Skeletal muscle satellite cell (primary cell): Measurements from ENCODE around the gene WNT3.

Source experiments
- H3K27me3 ChIP-seq: 2 replicates; pipeline ENCODE4 v1.7.0; 2013; ENCODE audit warnings: low read length; ENCODE audit not compliant: control insufficient read depth, insufficient read depth
- H3K36me3 ChIP-seq: 2 replicates; pipeline ENCODE4 v1.7.0; 2013; ENCODE audit warnings: mild to moderate bottlenecking, control low read depth, low read length; ENCODE audit not compliant: insufficient read depth
- H3K4me1 ChIP-seq: 2 replicates; pipeline ENCODE4 v1.7.0; 2013; ENCODE audit warnings: low read length; ENCODE audit not compliant: control insufficient read depth, insufficient read depth
- H3K4me2 ChIP-seq: 2 replicates; pipeline ENCODE4 v1.7.0; 2013; ENCODE audit warnings: mild to moderate bottlenecking, low read length
- H3K4me3 ChIP-seq: 2 replicates; pipeline ENCODE4 v1.7.0; 2013; ENCODE audit warnings: low read length
- H3K9ac ChIP-seq: 2 replicates; pipeline ENCODE4 v1.7.0; 2013; ENCODE audit warnings: mild to moderate bottlenecking, low read depth, low read length, moderate library complexity
- H3K9me3 ChIP-seq: replicated peaks from 2 replicates; pipeline ENCODE4 v1.7.0; 2013; ENCODE audit warnings: mild to moderate bottlenecking, control low read depth, low read length

Gene WNT3

DNA sequence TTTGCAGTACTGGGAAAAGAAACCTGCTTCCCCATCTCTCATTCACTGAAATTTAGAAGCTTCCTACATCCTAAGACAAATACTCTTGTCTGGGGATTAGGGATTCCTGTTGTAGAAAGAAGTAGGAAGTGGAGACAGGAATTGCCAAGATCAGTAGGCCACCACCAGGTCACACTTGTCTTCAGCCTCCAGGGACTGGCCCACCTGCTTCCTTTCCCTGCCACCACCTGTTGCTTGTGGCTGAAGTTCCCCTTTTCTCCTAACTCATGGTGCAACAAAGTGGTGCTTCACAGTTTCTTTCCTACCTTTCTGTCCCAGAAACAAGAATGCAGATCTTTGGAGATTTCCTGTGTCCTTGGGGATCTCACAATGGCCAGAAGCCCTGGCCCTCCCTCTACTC, 82.4 kb downstream of the WNT3 start:
- Histone ChIP-seq H3K9me3 (no peaks in the 10 kb centered on the region), H3K36me3 (peaks cover 8% of the 10 kb centered on the region), H3K4me1 (peaks cover 16% of the 10 kb centered on the region), H3K9ac (no peak overlapping the region), H3K4me2 (no peak overlapping the region), H3K27me3 (no peaks in the 10 kb centered on the region), H3K4me3 (no peak overlapping the region)

- Histone ChIP-seq H3K4me3 (no peak overlapping the region), H3K27me3 (no peaks in the 10 kb centered on the region), H3K9ac (no peak overlapping the region), H3K4me1 (peaks cover 16% of the 10 kb centered on the region), H3K36me3 (peaks cover 8% of the 10 kb centered on the region), H3K4me2 (no peak overlapping the region), H3K9me3 (no peaks in the 10 kb centered on the region)
Measured at GRCh38 chr17:46733837-46734475, 84.5 kb downstream of the WNT3 start.

DNA sequence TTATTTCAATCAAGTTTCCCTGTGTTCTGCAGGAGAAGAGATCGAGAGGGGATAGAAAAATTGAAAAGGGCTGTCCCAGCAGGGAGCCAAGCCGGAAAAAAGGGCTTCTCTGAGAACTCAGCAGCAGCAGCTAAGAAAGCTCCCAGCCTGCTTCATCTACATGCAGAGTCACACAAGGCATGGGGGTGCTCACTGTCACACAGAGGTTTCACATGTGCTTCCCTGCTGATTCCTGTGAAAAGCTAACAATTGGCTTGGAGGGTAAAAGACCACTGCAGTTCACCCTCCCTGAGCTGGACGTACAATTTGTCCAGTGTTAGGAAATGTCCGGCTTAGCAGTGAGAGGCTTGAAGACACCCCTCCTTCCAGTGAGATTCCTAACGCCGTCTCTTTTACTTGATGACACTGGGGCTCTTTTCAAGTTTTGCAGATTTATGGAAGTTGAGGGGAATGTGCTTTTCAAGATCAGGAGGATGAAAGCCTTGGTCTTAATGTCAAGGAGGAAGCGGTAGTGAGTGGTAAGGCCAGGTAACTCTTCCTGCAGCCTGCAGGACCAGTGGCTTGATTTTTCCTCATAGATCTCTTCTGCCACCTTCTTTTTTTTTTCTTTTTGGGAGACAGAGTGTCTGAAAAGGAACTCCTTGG, 85.6 kb downstream of the WNT3 start:
- H3K4me2 ChIP-seq: no peak overlapping the region
- H3K4me3 ChIP-seq: no peak overlapping the region
- H3K36me3 ChIP-seq: peaks cover 8% of the 10 kb centered on the region
- peaks cover 18% of the 10 kb centered on the region for H3K4me1 ChIP-seq
- no peaks in the 10 kb centered on the region for H3K9me3 ChIP-seq
- H3K27me3 ChIP-seq: no peaks in the 10 kb centered on the region
- no peak overlapping the region for H3K9ac ChIP-seq

DNA sequence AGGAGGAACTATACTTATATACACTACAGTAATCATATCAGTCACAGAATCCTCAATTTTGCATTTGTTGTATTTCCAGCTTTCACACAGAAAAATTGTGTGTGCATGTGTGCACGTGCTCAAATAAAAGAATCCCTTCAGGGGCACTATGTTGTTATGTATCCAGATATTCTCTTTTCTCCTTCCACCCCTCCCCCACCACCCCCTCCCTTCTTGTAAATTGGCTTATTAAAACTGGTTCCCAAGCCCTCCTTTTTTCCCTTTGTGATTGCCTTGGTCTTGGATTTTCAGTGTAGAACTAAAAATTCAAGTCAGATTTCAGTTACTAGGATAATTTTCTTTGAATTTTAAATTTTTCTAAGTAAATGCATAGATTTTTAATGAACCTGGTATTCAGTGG, 86.3 kb downstream of the WNT3 start:
- H3K4me1 ChIP-seq: peaks cover 25% of the 10 kb centered on the region
- H3K9me3 ChIP-seq: no peaks in the 10 kb centered on the region
- H3K27me3 ChIP-seq: no peaks in the 10 kb centered on the region
- H3K9ac ChIP-seq: no peak overlapping the region
- no peak overlapping the region for H3K4me3 ChIP-seq
- peaks cover 8% of the 10 kb centered on the region for H3K36me3 ChIP-seq
- no peak overlapping the region for H3K4me2 ChIP-seq

DNA sequence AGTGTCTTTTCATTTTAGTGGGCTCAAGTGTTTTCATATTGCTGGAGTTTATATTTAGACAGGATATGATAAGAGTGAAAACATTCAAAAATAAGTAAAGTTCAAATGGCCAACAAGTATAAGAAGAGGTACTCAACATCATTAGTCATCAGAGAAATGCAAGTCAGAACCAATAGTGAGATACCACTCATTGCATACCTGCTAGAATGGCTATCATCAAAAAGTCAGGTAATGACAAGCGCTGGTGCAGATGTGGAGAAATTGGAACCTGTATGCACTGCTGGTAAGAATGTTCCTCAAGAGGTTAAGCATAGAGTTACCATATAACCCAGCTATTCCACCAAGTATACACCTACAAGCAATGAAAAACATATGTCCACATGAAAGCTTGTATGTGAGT, 87.8 kb downstream of the WNT3 start:
- Histone ChIP-seq H3K9me3 (no peaks in the 10 kb centered on the region), H3K4me2 (no peak overlapping the region), H3K4me1 (peaks cover 31% of the 10 kb centered on the region), H3K36me3 (peaks cover 8% of the 10 kb centered on the region), H3K4me3 (no peak overlapping the region), H3K27me3 (no peaks in the 10 kb centered on the region), H3K9ac (no peak overlapping the region)

DNA sequence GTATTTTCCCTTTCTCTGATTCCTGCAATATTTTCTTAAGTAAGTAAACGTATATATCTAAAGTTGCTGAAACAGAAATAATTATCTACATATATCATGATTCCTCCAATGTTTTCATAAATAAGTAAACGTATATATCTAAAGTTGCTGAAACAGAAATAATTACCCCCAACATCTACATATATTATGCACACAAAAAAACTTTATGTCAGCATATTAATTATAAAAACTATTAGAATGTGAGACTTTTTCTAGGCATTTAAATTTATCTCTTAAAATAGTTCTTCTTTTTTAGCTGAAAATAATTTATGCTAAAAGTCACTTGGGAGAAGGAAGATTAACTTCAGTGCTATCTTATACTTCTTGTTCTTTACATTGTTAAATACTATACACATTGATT, 88.5 kb downstream of the WNT3 start:
- no peak overlapping the region for H3K4me3 ChIP-seq
- no peaks in the 10 kb centered on the region for H3K9me3 ChIP-seq
- H3K36me3 ChIP-seq: peaks cover 8% of the 10 kb centered on the region
- peaks cover 31% of the 10 kb centered on the region for H3K4me1 ChIP-seq
- H3K27me3 ChIP-seq: no peaks in the 10 kb centered on the region
- H3K4me2 ChIP-seq: no peak overlapping the region
- no peak overlapping the region for H3K9ac ChIP-seq

GRCh38 chr17:46727572-46728348, 90.7 kb downstream of the WNT3 start:
- no peak overlapping the region for H3K4me3 ChIP-seq
- H3K9ac ChIP-seq: no peak overlapping the region
- no peaks in the 10 kb centered on the region for H3K9me3 ChIP-seq
- H3K4me2 ChIP-seq: peak overlapping the region; percentile 14
- H3K36me3 ChIP-seq: peaks cover 2% of the 10 kb centered on the region
- peaks cover 15% of the 10 kb centered on the region for H3K4me1 ChIP-seq
- no peaks in the 10 kb centered on the region for H3K27me3 ChIP-seq

DNA sequence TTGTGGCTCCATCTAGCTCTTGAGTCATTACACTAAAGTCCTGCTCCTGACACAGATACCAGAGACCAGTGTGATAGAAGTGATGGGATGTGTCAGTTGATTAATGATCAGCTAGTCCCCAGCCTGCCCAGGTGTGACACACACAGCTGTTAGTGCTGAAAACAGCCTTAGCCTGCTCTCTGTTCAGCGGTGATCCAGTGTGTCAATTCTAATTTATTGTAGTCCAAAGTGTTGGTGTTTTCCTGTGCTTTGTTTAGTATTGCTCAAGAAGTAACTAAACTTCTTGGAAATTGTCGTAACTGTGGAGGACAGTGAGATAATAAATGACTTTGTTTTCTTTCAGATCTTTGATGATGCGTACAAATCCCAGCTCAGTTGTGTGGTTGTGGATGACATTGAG, 92.3 kb downstream of the WNT3 start:
- Histone ChIP-seq H3K9me3 (no peaks in the 10 kb centered on the region), H3K36me3 (no peaks in the 10 kb centered on the region), H3K27me3 (no peaks in the 10 kb centered on the region), H3K4me2 (no peak overlapping the region), H3K4me3 (no peak overlapping the region), H3K4me1 (peaks cover 15% of the 10 kb centered on the region), H3K9ac (no peak overlapping the region)

GRCh38 chr17:46722662-46723285, 95.7 kb downstream of the WNT3 start:
- H3K4me1 ChIP-seq: peaks cover 12% of the 10 kb centered on the region
- H3K4me2 ChIP-seq: no peak overlapping the region
- no peaks in the 10 kb centered on the region for H3K27me3 ChIP-seq
- H3K9ac ChIP-seq: no peak overlapping the region
- H3K4me3 ChIP-seq: no peak overlapping the region
- H3K9me3 ChIP-seq: no peaks in the 10 kb centered on the region
- peaks cover 6% of the 10 kb centered on the region for H3K36me3 ChIP-seq

DNA sequence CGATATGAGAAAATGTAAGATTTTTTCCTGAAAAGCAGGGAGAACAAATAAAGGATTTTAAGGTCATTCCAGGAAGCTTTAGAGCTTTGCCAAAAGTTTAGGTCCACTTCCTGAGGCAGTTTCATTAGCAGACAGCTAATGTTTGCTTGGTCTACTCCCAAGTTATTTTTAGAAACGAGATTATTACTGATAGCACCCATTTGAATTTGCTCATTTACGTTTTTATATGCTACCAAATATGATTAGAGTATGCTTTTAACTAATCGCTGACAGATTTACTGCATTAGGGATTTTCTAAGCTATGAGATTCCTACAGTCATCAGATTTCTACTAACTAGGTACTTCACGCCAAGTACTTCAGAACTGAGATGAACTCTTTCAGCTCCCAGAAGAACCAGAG, 98.1 kb downstream of the WNT3 start:
- H3K27me3 ChIP-seq: no peaks in the 10 kb centered on the region
- no peak overlapping the region for H3K4me2 ChIP-seq
- no peaks in the 10 kb centered on the region for H3K4me1 ChIP-seq
- peaks cover 7% of the 10 kb centered on the region for H3K36me3 ChIP-seq
- H3K9me3 ChIP-seq: no peaks in the 10 kb centered on the region
- no peak overlapping the region for H3K4me3 ChIP-seq
- H3K9ac ChIP-seq: no peak overlapping the region

GRCh38 chr17:46719891-46720290, 98.6 kb downstream of the WNT3 start:
- H3K27me3 ChIP-seq: no peaks in the 10 kb centered on the region
- no peak overlapping the region for H3K9ac ChIP-seq
- no peaks in the 10 kb centered on the region for H3K4me1 ChIP-seq
- no peak overlapping the region for H3K4me3 ChIP-seq
- no peaks in the 10 kb centered on the region for H3K9me3 ChIP-seq
- no peak overlapping the region for H3K4me2 ChIP-seq
- peaks cover 10% of the 10 kb centered on the region for H3K36me3 ChIP-seq
